Nephron progenitor cell (in vitro differentiated cells): Measurements from ENCODE around the gene MYOZ2.

ENCODE experiments used
- DNase-seq: peaks from one replicate; pipeline ENCODE4 v3.0.0; 2021
- H3K27ac Mint-ChIP-seq: 2 replicates; pipeline ENCODE4 v1.8.0; 2021; ENCODE audit warnings: mild to moderate bottlenecking, moderate library complexity, mixed read lengths
- H3K27me3 Mint-ChIP-seq: 2 replicates; pipeline ENCODE4 v1.8.0; 2021; ENCODE audit warnings: mild to moderate bottlenecking, low read depth, mixed read lengths; ENCODE audit not compliant: poor library complexity
- H3K36me3 Mint-ChIP-seq: 2 replicates; pipeline ENCODE4 v1.8.0; 2021; ENCODE audit warnings: low read depth, mixed read lengths
- H3K4me1 Mint-ChIP-seq: 2 replicates; pipeline ENCODE4 v1.8.0; 2021; ENCODE audit warnings: mixed read lengths
- H3K4me3 Mint-ChIP-seq: 2 replicates; pipeline ENCODE4 v1.8.0; 2021; ENCODE audit warnings: mild to moderate bottlenecking, moderate library complexity, mixed read lengths
- H3K9me3 Mint-ChIP-seq: 2 replicates; pipeline ENCODE4 v1.8.0; 2021; ENCODE audit warnings: mild to moderate bottlenecking, moderate library complexity, mixed read lengths
- CTCF ChIP-seq: fragments of 200-600 bp; sonication (generic); IDR thresholded peaks from 2 replicates; pipeline ENCODE4 v1.5.0; 2021; ENCODE audit warnings: antibody characterized with exemption

The MYOZ2 gene

GRCh38 chr4:119116925-119117900 lies 18.4 kb upstream of the MYOZ2 start:
- Mint-ChIP-seq H3K27me3 (no peaks in the 10 kb centered on the region), H3K4me1 (peaks cover 8% of the 10 kb centered on the region), H3K27ac (peak overlapping the region; percentile 66), H3K4me3 (no peak overlapping the region), H3K36me3 (no peaks in the 10 kb centered on the region), H3K9me3 (no peaks in the 10 kb centered on the region)
- DNase-seq = no peak
- TF ChIP-seq CTCF = no peak

- no peak overlapping the region for H3K27ac Mint-ChIP-seq
- no peaks in the 10 kb centered on the region for H3K27me3 Mint-ChIP-seq
- H3K4me3 Mint-ChIP-seq = no peak overlapping the region
- DNase-seq = no peak
- no peaks in the 10 kb centered on the region for H3K36me3 Mint-ChIP-seq
- peaks cover 8% of the 10 kb centered on the region for H3K4me1 Mint-ChIP-seq
- H3K9me3 Mint-ChIP-seq = no peaks in the 10 kb centered on the region
- TF ChIP-seq CTCF = no peak
Observed at GRCh38 chr4:119118397-119118796, 17.2 kb upstream of the MYOZ2 start.

GRCh38 chr4:119124352-119124751 lies 11.3 kb upstream of the MYOZ2 start:
- no peak for TF ChIP-seq CTCF
- no peaks in the 10 kb centered on the region for H3K36me3 Mint-ChIP-seq
- H3K4me3 Mint-ChIP-seq = no peak overlapping the region
- H3K27me3 Mint-ChIP-seq = no peaks in the 10 kb centered on the region
- H3K4me1 Mint-ChIP-seq = peaks cover 5% of the 10 kb centered on the region
- H3K9me3 Mint-ChIP-seq = no peaks in the 10 kb centered on the region
- H3K27ac Mint-ChIP-seq = no peak overlapping the region
- no peak for DNase-seq

- DNase-seq = no peak
- Mint-ChIP-seq H3K4me1 (peaks cover 11% of the 10 kb centered on the region), H3K36me3 (no peaks in the 10 kb centered on the region), H3K4me3 (no peak overlapping the region), H3K27me3 (no peaks in the 10 kb centered on the region), H3K27ac (no peak overlapping the region), H3K9me3 (no peaks in the 10 kb centered on the region)
- no peak for TF ChIP-seq CTCF
Observed at GRCh38 chr4:119125931-119126330, 9.7 kb upstream of the MYOZ2 start.

- Mint-ChIP-seq H3K27me3 (no peaks in the 10 kb centered on the region), H3K4me1 (peaks cover 19% of the 10 kb centered on the region), H3K4me3 (no peak overlapping the region), H3K36me3 (no peaks in the 10 kb centered on the region), H3K9me3 (no peaks in the 10 kb centered on the region), H3K27ac (no peak overlapping the region)
- no peak for TF ChIP-seq CTCF
- no peak for DNase-seq
Observed at GRCh38 chr4:119128148-119128547, 7.5 kb upstream of the MYOZ2 start.
